DND-41 (cell line): ENCODE results near the gene MTX3.

Experiments
- ATAC-seq: fragments of 200-7000 bp; cut with Tn5 transposase; 3 replicates; pipeline ENCODE4 v1.9.1; 2021; ENCODE audit warnings: low read depth; ENCODE audit not compliant: insufficient read depth
- DNase-seq: peaks from one replicate; pipeline ENCODE4 v3.0.0-alpha.2; 2020
- H2AFZ ChIP-seq: 2 replicates; pipeline ENCODE4 v1.6.0; 2012; ENCODE audit warnings: low read depth, low read length
- H3K27ac ChIP-seq: 2 replicates; pipeline ENCODE4 v1.5.1; 2012; ENCODE audit warnings: low read length, inconsistent platforms
- H3K27me3 ChIP-seq: fragments of 200-600 bp; sonication (generic); 2 replicates; pipeline ENCODE4 v1.6.0; 2012; ENCODE audit warnings: low read length, mild to moderate bottlenecking, inconsistent platforms; ENCODE audit not compliant: insufficient read depth, poor library complexity
- H3K36me3 ChIP-seq: 2 replicates; pipeline ENCODE4 v1.5.1; 2012; ENCODE audit warnings: low read length, inconsistent platforms; ENCODE audit not compliant: insufficient read depth
- H3K4me1 ChIP-seq: 2 replicates; pipeline ENCODE4 v1.5.1; 2012; ENCODE audit warnings: mild to moderate bottlenecking, low read length; ENCODE audit not compliant: insufficient read depth
- H3K4me2 ChIP-seq: 2 replicates; pipeline ENCODE4 v1.6.0; 2012; ENCODE audit warnings: mild to moderate bottlenecking, moderate library complexity, low read length, inconsistent platforms; ENCODE audit not compliant: insufficient read depth
- H3K4me3 ChIP-seq, 2 experiments: fragments of 200-600 bp in 1 of 2; shearing (Covaris generic) in 1 of 2; 2 replicates each; pipeline ENCODE4 v1.5.1; 2012 to 2016; ENCODE audit warnings: inconsistent platforms in 2 of 2, low read length in 2 of 2, mild to moderate bottlenecking in 2 of 2, low read depth in 1 of 2, moderate library complexity in 1 of 2
- H3K79me2 ChIP-seq: 2 replicates; pipeline ENCODE4 v1.6.0; 2012; ENCODE audit warnings: low read length, inconsistent platforms; ENCODE audit not compliant: insufficient read depth
- H3K9ac ChIP-seq: 2 replicates; pipeline ENCODE4 v1.6.0; 2012; ENCODE audit warnings: low read depth, mild to moderate bottlenecking, inconsistent platforms, low read length, moderate library complexity
- H3K9me3 ChIP-seq: 2 replicates; pipeline ENCODE4 v1.5.1; 2012; ENCODE audit warnings: low read length, moderate library complexity, mild to moderate bottlenecking, inconsistent platforms; ENCODE audit not compliant: insufficient read depth, severe bottlenecking
- H4K20me1 ChIP-seq: 2 replicates; pipeline ENCODE4 v1.6.0; 2012; ENCODE audit warnings: low read length; ENCODE audit not compliant: insufficient read depth
- CTCF ChIP-seq: IDR thresholded peaks from 2 replicates; pipeline ENCODE4 v1.5.1; 2012; ENCODE audit warnings: borderline replicate concordance, low read length, moderate library complexity, mild to moderate bottlenecking; ENCODE audit not compliant: poor library complexity, severe bottlenecking; ENCODE audit errors: extremely low read depth
- EZH2 ChIP-seq: IDR thresholded peaks from 3 replicates; pipeline ENCODE4 v1.6.1; 2012; ENCODE audit warnings: borderline replicate concordance, low read depth, mild to moderate bottlenecking, moderate library complexity, low read length, inconsistent platforms; ENCODE audit not compliant: severe bottlenecking

MTX3 gene

GRCh38 chr5:79963261-79964061, 27.6 kb downstream of the MTX3 start:
- H3K4me1 ChIP-seq = no peaks in the 10 kb centered on the region
- DNase-seq (no peak), ATAC-seq (no peak)
- TF ChIP-seq EZH2 (no peak), CTCF (no peak)
- H3K79me2 ChIP-seq = no peaks in the 10 kb centered on the region
- H3K9me3 ChIP-seq = no peaks in the 10 kb centered on the region
- no peak overlapping the region for H3K9ac ChIP-seq
- no peaks in the 10 kb centered on the region for H4K20me1 ChIP-seq
- no peak overlapping the region for H3K27ac ChIP-seq
- no peaks in the 10 kb centered on the region for H3K36me3 ChIP-seq
- H3K27me3 ChIP-seq = no peaks in the 10 kb centered on the region
- H3K4me2 ChIP-seq = no peak overlapping the region
- no peak overlapping the region for H3K4me3 ChIP-seq
- no peak overlapping the region for H2AFZ ChIP-seq

- Histone ChIP-seq H3K36me3 (no peaks in the 10 kb centered on the region), H2AFZ (no peak overlapping the region), H4K20me1 (no peaks in the 10 kb centered on the region), H3K79me2 (no peaks in the 10 kb centered on the region), H3K27ac (no peak overlapping the region), H3K9me3 (no peaks in the 10 kb centered on the region), H3K27me3 (no peaks in the 10 kb centered on the region), H3K4me1 (no peaks in the 10 kb centered on the region), H3K4me3 (no peak overlapping the region), H3K4me2 (no peak overlapping the region), H3K9ac (no peak overlapping the region)
- ATAC-seq (no peak), DNase-seq (no peak)
- no peak for TF ChIP-seq CTCF
- no peak for TF ChIP-seq EZH2
Measured at GRCh38 chr5:79962575-79963222, 28.4 kb downstream of the MTX3 start.

GRCh38 chr5:79961716-79962574, 29.1 kb downstream of the MTX3 start:
- H3K27ac ChIP-seq = no peak overlapping the region

More at GRCh38 chr5:79961716-79962574, 29.1 kb downstream of the MTX3 start:
- H3K4me1 ChIP-seq = no peaks in the 10 kb centered on the region
- no peak for TF ChIP-seq EZH2
- no peak for TF ChIP-seq CTCF
- no peak overlapping the region for H3K9ac ChIP-seq
- no peaks in the 10 kb centered on the region for H3K36me3 ChIP-seq
- no peak overlapping the region for H3K4me2 ChIP-seq
- H3K79me2 ChIP-seq = no peaks in the 10 kb centered on the region
- no peaks in the 10 kb centered on the region for H3K9me3 ChIP-seq
- ATAC-seq (no peak), DNase-seq (no peak)
- no peaks in the 10 kb centered on the region for H3K27me3 ChIP-seq
- no peak overlapping the region for H3K4me3 ChIP-seq
- no peak overlapping the region for H2AFZ ChIP-seq
- no peaks in the 10 kb centered on the region for H4K20me1 ChIP-seq
